Erythroblast (primary cell): ENCODE results near the gene IFITM2.

Source experiments
- GATA1 ChIP-seq: IDR thresholded peaks from 2 replicates; pipeline ENCODE4 v1.6.1; 2011; ENCODE audit warnings: low read depth, mild to moderate bottlenecking, control low read depth, low read length, moderate library complexity
- POLR2A ChIP-seq: IDR thresholded peaks from 2 replicates; pipeline ENCODE4 v1.6.1; 2011; ENCODE audit warnings: mild to moderate bottlenecking, low read length

DNA sequence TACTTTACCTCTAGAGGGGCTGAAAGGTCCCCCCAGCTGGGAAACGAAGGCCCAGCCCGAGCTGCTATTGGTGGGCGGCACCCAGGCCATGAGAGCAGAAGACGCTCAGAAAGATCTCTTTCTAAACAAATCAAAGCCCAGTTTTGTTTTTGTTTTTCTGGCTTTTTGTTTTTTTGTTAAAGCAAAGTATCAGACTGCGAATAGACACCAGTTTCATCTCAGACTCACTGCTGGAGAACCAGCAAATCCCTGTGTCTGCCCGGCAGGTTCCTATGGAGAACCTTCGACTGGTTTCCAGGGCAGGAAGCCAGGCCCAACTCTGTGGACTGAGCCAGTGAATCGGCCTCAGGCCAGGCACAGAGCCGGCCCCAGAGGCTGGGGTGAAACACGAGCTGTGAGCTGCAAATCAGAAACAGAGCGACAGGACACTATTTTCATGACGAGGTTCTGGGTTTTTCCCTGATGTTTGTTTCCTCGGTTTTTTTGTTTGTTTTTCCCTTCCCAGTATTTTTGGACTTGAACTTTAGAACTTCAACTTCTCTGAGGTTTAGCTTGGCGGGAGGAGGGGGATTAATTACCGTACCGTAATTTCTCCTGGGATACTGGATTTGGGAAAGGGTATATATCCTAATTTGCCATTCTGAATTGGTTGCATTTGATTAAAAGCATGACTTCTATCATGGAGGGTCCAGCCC lies 45.7 kb downstream of the IFITM2 start:
- TF ChIP-seq POLR2A, result no peak
- TF ChIP-seq GATA1, result no peak
